Globus pallidus (tissue), 1 donor: ENCODE measurements around the gene CENPO.

Experiments
- DNase-seq: peaks from one replicate; pipeline ENCODE4 v3.0.0-alpha.2; 2015; ENCODE audit warnings: low spot score

The CENPO gene

GRCh38 chr2:24860631-24861030 lies 67.4 kb downstream of the CENPO start:
- no peak for DNase-seq

- DNase-seq: no peak
Measured at GRCh38 chr2:24861500-24861899, 68.3 kb downstream of the CENPO start.

- DNase-seq: no peak
Measured at GRCh38 chr2:24863641-24864040, 70.4 kb downstream of the CENPO start.

DNA sequence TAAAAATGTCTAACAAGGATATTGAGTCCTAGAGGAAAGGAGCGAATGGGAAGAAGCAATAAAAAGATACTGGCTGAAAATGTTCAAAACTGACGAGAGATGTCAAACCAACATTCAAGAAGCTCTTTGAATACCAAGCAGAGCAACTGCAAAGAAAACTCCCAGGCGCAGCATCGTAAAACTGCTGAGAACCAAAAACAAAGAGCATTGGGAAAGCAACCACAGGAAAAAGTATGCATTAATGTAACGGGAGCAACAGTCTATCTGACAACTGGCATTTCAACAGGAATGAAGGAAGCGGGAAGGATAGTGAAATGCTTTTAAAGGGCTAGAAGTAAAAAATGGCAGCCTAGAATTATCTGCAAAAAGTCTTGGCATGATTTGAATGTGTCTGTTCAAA lies 73.7 kb downstream of the CENPO start:
- DNase-seq: no peak

GRCh38 chr2:24870440-24870839 lies 77.2 kb downstream of the CENPO start:
- no peak for DNase-seq

- no peak for DNase-seq
Measured at GRCh38 chr2:24870891-24871705, 77.9 kb downstream of the CENPO start.

GRCh38 chr2:24871852-24872333 lies 78.7 kb downstream of the CENPO start:
- DNase-seq: no peak
